B cell (primary cell): ENCODE results near the gene RIT2. TPM values are rescaled to one million over a fixed set of nuclear protein-coding genes. Genes with fewer than 3 reads are reported as not detected.

ENCODE experiments used
- ATAC-seq: fragments of 200-7000 bp; cut with Tn5 transposase; one replicate; pipeline ENCODE4 v1.10.0; 2021; ENCODE audit warnings: low read depth, mild to moderate bottlenecking, moderate number of reproducible peaks, moderate library complexity
- CTCF ChIA-PET: fragments of 350-600 bp; sonication (Branson Sonifier 250); formaldehyde crosslinking; loops from one replicate; lab custom pipeline; 2021; ENCODE audit warnings: antibody characterized with exemption, inconsistent platforms; lab: Charles Lee
- POLR2A ChIA-PET: fragments of 350-600 bp; sonication (Branson Sonifier 250); formaldehyde crosslinking; loops from one replicate; lab custom pipeline; 2021; ENCODE audit warnings: antibody characterized with exemption; lab: Charles Lee
- DNase-seq: peaks from one replicate; pipeline ENCODE4 v3.0.0; 2013
- H2AFZ ChIP-seq: 2 replicates; pipeline ENCODE4 v1.6.1; 2012; ENCODE audit warnings: mild to moderate bottlenecking, low read depth, low read length; ENCODE audit not compliant: insufficient read depth, poor library complexity, severe bottlenecking
- H3K27ac ChIP-seq, 2 donors: 1 replicate in 1 of 2; 2 replicates in 1 of 2; pipeline ENCODE4 v1.5.1; 2012 to 2013; ENCODE audit warnings: low read length in 2 of 2, mild to moderate bottlenecking in 2 of 2, moderate library complexity in 1 of 2
- H3K27me3 ChIP-seq, 4 experiments: fragments of 200-600 bp in 1 of 4; sonication (generic) in 1 of 4; replicated peaks in 1 of 4; 1 replicate in 2 of 4; 2 replicates in 2 of 4; pipeline versions ENCODE4 v1.6.1 to v1.7.0; 2013 to 2016; ENCODE audit warnings: low read length in 3 of 4, mild to moderate bottlenecking in 2 of 4, mixed read lengths in 1 of 4, moderate library complexity in 1 of 4; ENCODE audit not compliant: insufficient read depth in 4 of 4, control insufficient read depth in 3 of 4; ENCODE audit errors: control extremely low read depth in 1 of 4
- H3K36me3 ChIP-seq, 2 experiments: replicated peaks in 1 of 2; 1 replicate in 1 of 2; 2 replicates in 1 of 2; pipeline versions ENCODE4 v1.6.1 to v1.7.1; 2013; ENCODE audit warnings: low read length in 1 of 2; ENCODE audit not compliant: insufficient read depth in 2 of 2, control insufficient read depth in 1 of 2; ENCODE audit errors: control extremely low read depth in 1 of 2, extremely low read depth in 1 of 2
- H3K4me1 ChIP-seq, 2 donors: fragments of 200-600 bp in 1 of 2; sonication (generic) in 1 of 2; 1 replicate in 1 of 2; 2 replicates in 1 of 2; pipeline versions ENCODE4 v1.5.1 to v1.6.1; 2013 to 2017; ENCODE audit warnings: low read length in 2 of 2; ENCODE audit not compliant: control insufficient read depth in 2 of 2, insufficient read depth in 2 of 2
- H3K4me2 ChIP-seq: replicated peaks from 2 replicates; pipeline ENCODE3; 2012; ENCODE audit warnings: mild to moderate bottlenecking, low read depth, low read length; ENCODE audit not compliant: poor library complexity, severe bottlenecking
- H3K4me3 ChIP-seq, 5 experiments: fragments of 200-600 bp in 1 of 5; sonication (generic) in 1 of 5; 1 replicate in 3 of 5; 2 replicates in 2 of 5; pipeline versions ENCODE4 v1.5.1 to v1.7.0; 2011 to 2016; ENCODE audit warnings: low read length in 4 of 5, mild to moderate bottlenecking in 4 of 5, low read depth in 2 of 5, control low read depth in 1 of 5, moderate library complexity in 1 of 5; ENCODE audit not compliant: insufficient read depth in 1 of 5; ENCODE audit errors: control extremely low read depth in 1 of 5, extremely low read depth in 1 of 5
- H3K79me2 ChIP-seq: fragments of 200-600 bp; sonication (generic); one replicate; pipeline ENCODE4 v1.6.0; 2016; ENCODE audit warnings: low read length; ENCODE audit not compliant: control insufficient read depth, insufficient read depth
- H3K9ac ChIP-seq: fragments of 200-600 bp; sonication (generic); 2 replicates; pipeline ENCODE4 v1.6.1; 2017; ENCODE audit warnings: mild to moderate bottlenecking, low read length, moderate library complexity
- H3K9me3 ChIP-seq, 3 donors: one replicate each; pipeline versions ENCODE4 v1.6.1 to v1.7.1; 2013; ENCODE audit warnings: low read length in 2 of 3; ENCODE audit not compliant: control insufficient read depth in 2 of 3, insufficient read depth in 1 of 3; ENCODE audit errors: control extremely low read depth in 1 of 3
- H4K20me1 ChIP-seq: 2 replicates; pipeline ENCODE4 v1.6.0; 2012; ENCODE audit warnings: mild to moderate bottlenecking, low read length; ENCODE audit not compliant: insufficient read depth, control insufficient read depth, poor library complexity, severe bottlenecking
- H3K27ac Mint-ChIP-seq: one replicate; pipeline ENCODE4 v1.8.0; 2021; ENCODE audit warnings: mixed read lengths
- H3K27me3 Mint-ChIP-seq: one replicate; pipeline ENCODE4 v1.8.0; 2021; ENCODE audit warnings: mixed read lengths
- H3K4me1 Mint-ChIP-seq: one replicate; pipeline ENCODE4 v1.8.0; 2021; ENCODE audit warnings: mixed read lengths
- H3K4me3 Mint-ChIP-seq: one replicate; pipeline ENCODE4 v1.8.0; 2021; ENCODE audit warnings: mixed read lengths
- H3K9me3 Mint-ChIP-seq: one replicate; pipeline ENCODE4 v1.8.0; 2022; ENCODE audit warnings: mixed read lengths; ENCODE audit not compliant: insufficient read depth
- CTCF ChIP-seq: fragments of 200-600 bp; IDR thresholded peaks from one replicate; pipeline ENCODE4 v1.8.0; 2022; ENCODE audit warnings: antibody characterized with exemption, mild to moderate bottlenecking
- EZH2 ChIP-seq: IDR thresholded peaks from 2 replicates; pipeline ENCODE4 v1.6.1; 2012; ENCODE audit warnings: borderline replicate concordance, low read depth, mild to moderate bottlenecking, moderate library complexity, low read length; ENCODE audit not compliant: insufficient read depth, poor library complexity, severe bottlenecking
- WGBS: methylation state at CpG from one replicate; pipeline ENCODE4 v1.1.5; 2013; ENCODE audit warnings: missing lambda C conversion rate; ENCODE audit not compliant: insufficient coverage; 5-methylcytosine and 5-hydroxymethylcytosine counted together
- intact Hi-C: fragments of 100-400 bp; cut with micrococcal nuclease; formaldehyde crosslinking; loops from one replicate; pipeline ENCODE4 v1.10.0; 2022
- polyA plus RNA-seq: library from polyadenylated mRNA; depleted of rRNA; stranded (reverse); fragments of >200 nt; gene quantifications from 2 replicates; pipeline ENCODE4 v1.2.3, GENCODE V29; 2012
- total RNA-seq, 2 donors: library from RNA; stranded (reverse); fragments of 120-200 nt in 1 of 2; gene quantifications; 1 replicate in 1 of 2; 2 replicates in 1 of 2; pipeline versions ENCODE4 v1.2.3 to v1.2.4, GENCODE V29; 2013 to 2022

RIT2 gene
- total and polyA plus RNA-seq, 2 donors (not counting 1 experiment from before 2014, with no cell fraction given): not detected

GRCh38 chr18:42920621-42921020 lies 194.9 kb downstream of the RIT2 start:
- no peaks in the 10 kb centered on the region for H3K79me2 ChIP-seq
- no peaks in the 10 kb centered on the region for H3K36me3 ChIP-seq
- H3K4me1 ChIP-seq: no peaks in the 10 kb centered on the region
- Mint-ChIP-seq H3K4me1 (no peaks in the 10 kb centered on the region), H3K4me3 (no peak overlapping the region), H3K27ac (no peak overlapping the region), H3K9me3 (no peaks in the 10 kb centered on the region), H3K27me3 (no peaks in the 10 kb centered on the region)
- TF ChIP-seq EZH2 (no peak), CTCF (no peak)
- no CpG with 5 or more reads among the region's 1 CpG for WGBS
- H3K4me3 ChIP-seq: no peak overlapping the region
- no peaks in the 10 kb centered on the region for H3K9me3 ChIP-seq
- CTCF ChIA-PET: no interaction called here
- no peaks in the 10 kb centered on the region for H3K27me3 ChIP-seq
- no peaks in the 10 kb centered on the region for H4K20me1 ChIP-seq
- DNase-seq: no peak
- no peak for ATAC-seq
- no peak overlapping the region for H3K9ac ChIP-seq
- intact Hi-C loops: no loop called here
- no peak overlapping the region for H3K4me2 ChIP-seq
- H2AFZ ChIP-seq: no peak overlapping the region
- H3K27ac ChIP-seq: no peak overlapping the region
- POLR2A ChIA-PET: no interaction called here

GRCh38 chr18:42915299-42915698 lies 200.2 kb downstream of the RIT2 start:
- no peaks in the 10 kb centered on the region for H3K27me3 Mint-ChIP-seq
- no peak overlapping the region for H3K4me3 ChIP-seq

More at GRCh38 chr18:42915299-42915698, 200.2 kb downstream of the RIT2 start:
- H3K4me2 ChIP-seq: no peak overlapping the region
- Mint-ChIP-seq H3K9me3 (no peaks in the 10 kb centered on the region), H3K27ac (no peak overlapping the region), H3K4me3 (no peak overlapping the region), H3K4me1 (no peaks in the 10 kb centered on the region)
- ATAC-seq (no peak), DNase-seq (no peak)
- ChIA-PET POLR2A (no interaction called here), CTCF (no interaction called here)
- intact Hi-C loops: no loop called here
- H3K36me3 ChIP-seq: no peaks in the 10 kb centered on the region
- no peaks in the 10 kb centered on the region for H3K27me3 ChIP-seq
- no peak overlapping the region for H3K9ac ChIP-seq
- no peaks in the 10 kb centered on the region for H4K20me1 ChIP-seq
- no peak overlapping the region for H3K27ac ChIP-seq
- no CpG with 5 or more reads among the region's 2 CpGs for WGBS
- TF ChIP-seq EZH2 (no peak), CTCF (no peak)
- no peaks in the 10 kb centered on the region for H3K4me1 ChIP-seq
- no peaks in the 10 kb centered on the region for H3K9me3 ChIP-seq
- no peak overlapping the region for H2AFZ ChIP-seq
- H3K79me2 ChIP-seq: no peaks in the 10 kb centered on the region
